Loucy (cell line): ENCODE data around the gene DEFB124.

Experiments
- H2AFZ ChIP-seq: fragments of 200-600 bp; sonication (generic); 2 replicates; pipeline ENCODE4 v1.6.0; 2016; ENCODE audit warnings: antibody characterized with exemption, mild to moderate bottlenecking, low read length, moderate library complexity
- H3F3A ChIP-seq: fragments of 200-600 bp; 2 replicates; pipeline ENCODE4 v1.6.0; 2016; ENCODE audit warnings: antibody characterized with exemption, low read depth, mild to moderate bottlenecking
- H3K27me3 ChIP-seq: fragments of 200-600 bp; sonication (generic); 2 replicates; pipeline ENCODE4 v1.6.1; 2014; ENCODE audit warnings: low read length, mild to moderate bottlenecking; ENCODE audit not compliant: insufficient read depth, poor library complexity, severe bottlenecking
- H3K36me3 ChIP-seq: fragments of 200-600 bp; sonication (generic); 2 replicates; pipeline ENCODE4 v1.6.1; 2016; ENCODE audit warnings: low read length; ENCODE audit not compliant: insufficient read depth
- H3K4me1 ChIP-seq: fragments of 200-600 bp; sonication (generic); 2 replicates; pipeline ENCODE4 v1.5.1; 2014; ENCODE audit warnings: low read length, mild to moderate bottlenecking; ENCODE audit not compliant: insufficient read depth, poor library complexity, severe bottlenecking
- H3K4me2 ChIP-seq: fragments of 200-600 bp; sonication (generic); 2 replicates; pipeline ENCODE4 v1.6.0; 2014; ENCODE audit warnings: antibody characterized with exemption, low read length, low read depth, mild to moderate bottlenecking; ENCODE audit not compliant: poor library complexity, severe bottlenecking
- H3K4me3 ChIP-seq: fragments of 200-600 bp; sonication (generic); 2 replicates; pipeline ENCODE4 v1.5.1; 2014; ENCODE audit warnings: low read length, mild to moderate bottlenecking, mixed read lengths; ENCODE audit not compliant: poor library complexity, severe bottlenecking
- H3K79me2 ChIP-seq: fragments of 200-600 bp; sonication (generic); 2 replicates; pipeline ENCODE4 v1.6.1; 2014; ENCODE audit warnings: low read length; ENCODE audit not compliant: insufficient read depth
- H3K9ac ChIP-seq: fragments of 200-600 bp; sonication (generic); 2 replicates; pipeline ENCODE4 v1.6.0; 2014; ENCODE audit warnings: mild to moderate bottlenecking, low read depth, low read length, moderate library complexity; ENCODE audit not compliant: poor library complexity, severe bottlenecking
- H3K9me2 ChIP-seq: fragments of 200-600 bp; sonication (generic); replicated peaks from 2 replicates; pipeline ENCODE4 v1.6.1; 2016; ENCODE audit warnings: low read depth, low read length, mixed read lengths
- H3K9me3 ChIP-seq: fragments of 200-600 bp; sonication (generic); 2 replicates; pipeline ENCODE4 v1.6.1; 2014; ENCODE audit warnings: mild to moderate bottlenecking, antibody characterized with exemption, low read length, low read depth; ENCODE audit not compliant: insufficient read depth
- H4K20me1 ChIP-seq: fragments of 200-600 bp; sonication (generic); 2 replicates; pipeline ENCODE4 v1.6.0; 2014; ENCODE audit warnings: antibody characterized with exemption, low read length, mild to moderate bottlenecking; ENCODE audit not compliant: insufficient read depth, poor library complexity, severe bottlenecking
- EZH2phosphoT487 ChIP-seq: fragments of 200-600 bp; IDR thresholded peaks from 2 replicates; pipeline ENCODE4 v1.6.1; 2018; ENCODE audit warnings: antibody characterized with exemption, mild to moderate bottlenecking, moderate library complexity, borderline replicate concordance
- TF ChIP-seq, protein P1 (sequence below): fragments of 200-600 bp; sonication (generic); conservative IDR thresholded peaks from 2 replicates; pipeline ENCODE4 v1.5.1; 2014; ENCODE audit warnings: mild to moderate bottlenecking, antibody characterized with exemption, low read length

Gene DEFB124

DNA sequence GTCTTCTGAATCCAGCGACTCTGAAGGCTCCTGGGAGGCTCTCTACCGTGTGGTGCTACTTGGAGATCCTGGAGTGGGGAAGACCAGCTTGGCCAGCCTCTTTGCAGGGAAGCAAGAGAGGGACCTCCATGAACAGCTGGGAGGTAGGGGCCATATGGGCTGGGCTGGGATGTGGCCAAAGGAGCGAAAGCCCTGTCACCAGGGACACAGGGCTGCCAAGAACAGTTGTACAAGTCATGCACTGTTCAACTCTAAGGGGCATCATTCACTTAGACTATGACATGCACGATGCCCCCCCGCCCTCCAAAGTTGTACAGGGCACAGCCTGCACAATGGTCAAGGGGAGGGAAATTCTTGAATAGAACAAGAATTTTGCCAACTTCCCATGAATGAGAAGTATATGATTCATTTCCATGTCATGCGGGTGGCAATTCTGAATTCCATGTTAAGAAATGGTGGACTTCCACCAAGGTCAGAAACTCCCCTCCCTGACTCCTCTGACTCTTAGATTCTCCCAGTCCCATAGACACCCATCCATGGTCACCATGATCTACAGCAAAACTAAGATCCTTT lies 1.8 kb upstream of the DEFB124 start:
- H3K4me3 ChIP-seq: no peak overlapping the region
- no peaks in the 10 kb centered on the region for H4K20me1 ChIP-seq
- no peaks in the 10 kb centered on the region for H3K27me3 ChIP-seq
- TF ChIP-seq EZH2phosphoT487: no peak
- TF ChIP-seq, protein P1, sequence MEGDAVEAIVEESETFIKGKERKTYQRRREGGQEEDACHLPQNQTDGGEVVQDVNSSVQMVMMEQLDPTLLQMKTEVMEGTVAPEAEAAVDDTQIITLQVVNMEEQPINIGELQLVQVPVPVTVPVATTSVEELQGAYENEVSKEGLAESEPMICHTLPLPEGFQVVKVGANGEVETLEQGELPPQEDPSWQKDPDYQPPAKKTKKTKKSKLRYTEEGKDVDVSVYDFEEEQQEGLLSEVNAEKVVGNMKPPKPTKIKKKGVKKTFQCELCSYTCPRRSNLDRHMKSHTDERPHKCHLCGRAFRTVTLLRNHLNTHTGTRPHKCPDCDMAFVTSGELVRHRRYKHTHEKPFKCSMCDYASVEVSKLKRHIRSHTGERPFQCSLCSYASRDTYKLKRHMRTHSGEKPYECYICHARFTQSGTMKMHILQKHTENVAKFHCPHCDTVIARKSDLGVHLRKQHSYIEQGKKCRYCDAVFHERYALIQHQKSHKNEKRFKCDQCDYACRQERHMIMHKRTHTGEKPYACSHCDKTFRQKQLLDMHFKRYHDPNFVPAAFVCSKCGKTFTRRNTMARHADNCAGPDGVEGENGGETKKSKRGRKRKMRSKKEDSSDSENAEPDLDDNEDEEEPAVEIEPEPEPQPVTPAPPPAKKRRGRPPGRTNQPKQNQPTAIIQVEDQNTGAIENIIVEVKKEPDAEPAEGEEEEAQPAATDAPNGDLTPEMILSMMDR: no peak
- no peaks in the 10 kb centered on the region for H3F3A ChIP-seq
- H3K9me3 ChIP-seq: no peaks in the 10 kb centered on the region
- no peaks in the 10 kb centered on the region for H3K4me1 ChIP-seq
- no peak overlapping the region for H2AFZ ChIP-seq
- no peak overlapping the region for H3K4me2 ChIP-seq
- no peaks in the 10 kb centered on the region for H3K9me2 ChIP-seq
- H3K9ac ChIP-seq: no peak overlapping the region
- H3K79me2 ChIP-seq: no peaks in the 10 kb centered on the region
- no peaks in the 10 kb centered on the region for H3K36me3 ChIP-seq

DNA sequence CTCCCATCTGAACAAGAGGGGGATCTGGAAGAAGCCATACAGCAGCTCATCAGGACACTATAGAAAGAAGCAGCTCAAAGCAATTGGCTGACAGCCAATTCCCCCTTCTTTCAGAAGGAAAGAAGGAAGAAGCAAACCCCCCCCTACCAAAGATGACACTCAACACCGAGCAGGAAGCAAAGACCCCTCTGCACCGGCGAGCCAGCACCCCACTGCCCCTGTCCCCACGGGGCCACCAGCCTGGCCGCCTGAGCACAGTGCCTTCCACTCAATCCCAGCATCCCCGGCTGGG lies 1.3 kb upstream of the DEFB124 start:
- no peaks in the 10 kb centered on the region for H3K36me3 ChIP-seq
- H3K9ac ChIP-seq: no peak overlapping the region
- H3F3A ChIP-seq: no peaks in the 10 kb centered on the region
- no peak for TF ChIP-seq EZH2phosphoT487
- TF ChIP-seq, protein P1: no peak
- H3K79me2 ChIP-seq: no peaks in the 10 kb centered on the region
- H3K4me2 ChIP-seq: no peak overlapping the region
- H4K20me1 ChIP-seq: no peaks in the 10 kb centered on the region
- no peaks in the 10 kb centered on the region for H3K9me2 ChIP-seq
- H2AFZ ChIP-seq: no peak overlapping the region
- no peaks in the 10 kb centered on the region for H3K9me3 ChIP-seq
- H3K27me3 ChIP-seq: no peaks in the 10 kb centered on the region
- H3K4me3 ChIP-seq: no peak overlapping the region
- H3K4me1 ChIP-seq: no peaks in the 10 kb centered on the region

GRCh38 chr20:31475472-31476293 lies 756 bp upstream of the DEFB124 start:
- no peak overlapping the region for H3K4me3 ChIP-seq

More at GRCh38 chr20:31475472-31476293, 756 bp upstream of the DEFB124 start:
- Histone ChIP-seq H3K9me2 (no peaks in the 10 kb centered on the region), H3K9me3 (no peaks in the 10 kb centered on the region), H4K20me1 (no peaks in the 10 kb centered on the region), H2AFZ (no peak overlapping the region), H3K79me2 (no peaks in the 10 kb centered on the region), H3K4me1 (no peaks in the 10 kb centered on the region), H3K36me3 (no peaks in the 10 kb centered on the region), H3K27me3 (no peaks in the 10 kb centered on the region), H3K4me2 (no peak overlapping the region), H3K9ac (no peak overlapping the region), H3F3A (no peaks in the 10 kb centered on the region)
- no peak for TF ChIP-seq EZH2phosphoT487
- TF ChIP-seq, protein P1: no peak
